A549 (cell line): ENCODE measurements around the gene ANXA6. TPM values are rescaled to one million over a fixed set of nuclear protein-coding genes. Genes with fewer than 3 reads are reported as not detected.

Experiments used
- polyA plus RNA-seq, 4 experiments: library from polyadenylated mRNA; depleted of rRNA in 3 of 4; stranded (reverse); fragments of >200 nt; fragmentation: RNase III in 1 of 4; extraction: RNeasy Plus Mini Kit Qiagen cat#74134 plus additional on column Dnase treatment in 1 of 4; gene quantifications; 2 replicates in 3 of 4; 3 replicates in 1 of 4; pipeline ENCODE4 v1.2.3, GENCODE V29; 2011 to 2017

The ANXA6 gene
- polyA plus RNA-seq, 2 of the 4 experiments (the other 2 are of a cell fraction), result 32.4 to 53.0 TPM

Other genes starting within 250 kb of the ANXA6 start
- 26.4 and 34.8 TPM in 2 replicates for gene GPX3, start 137.2 kb downstream of the ANXA6 start, polyA plus RNA-seq (2011; rRNA removed)
- 13.6 to 16.8 TPM (median 16.2 TPM) in 3 replicates for gene GPX3, start 137.2 kb downstream of the ANXA6 start, polyA plus RNA-seq (2017; fragmentation: RNase III; extraction: RNeasy Plus Mini Kit Qiagen cat#74134 plus additional on column Dnase treatment)
- gene TNIP1, start 76.7 kb downstream of the ANXA6 start, polyA plus RNA-seq (2011; rRNA removed), result 43.4 and 48.4 TPM in 2 replicates
- gene TNIP1, start 76.7 kb downstream of the ANXA6 start, polyA plus RNA-seq (2017; fragmentation: RNase III; extraction: RNeasy Plus Mini Kit Qiagen cat#74134 plus additional on column Dnase treatment), result 53.4 to 68.2 TPM (median 55.8 TPM) in 3 replicates
- 3.0 and 3.2 TPM in 2 replicates for gene CCDC69, start 66.3 kb upstream of the ANXA6 start, polyA plus RNA-seq (2011; rRNA removed)
- 2.1 to 3.1 TPM (median 2.9 TPM) in 3 replicates for gene CCDC69, start 66.3 kb upstream of the ANXA6 start, polyA plus RNA-seq (2017; fragmentation: RNase III; extraction: RNeasy Plus Mini Kit Qiagen cat#74134 plus additional on column Dnase treatment)
- gene GM2A, start 95.4 kb upstream of the ANXA6 start, polyA plus RNA-seq (2011; rRNA removed), result 9.6 and 13.8 TPM in 2 replicates
- gene GM2A, start 95.4 kb upstream of the ANXA6 start, polyA plus RNA-seq (2017; fragmentation: RNase III; extraction: RNeasy Plus Mini Kit Qiagen cat#74134 plus additional on column Dnase treatment), result 16.4 to 17.4 TPM (median 17.2 TPM) in 3 replicates
- not detected in 2 replicates for gene SLC36A3, start 146.0 kb upstream of the ANXA6 start, polyA plus RNA-seq (2011; rRNA removed)
- gene SLC36A3, start 146.0 kb upstream of the ANXA6 start, polyA plus RNA-seq (2017; fragmentation: RNase III; extraction: RNeasy Plus Mini Kit Qiagen cat#74134 plus additional on column Dnase treatment), result not detected in 3 replicates
- gene SLC36A2, start 189.8 kb upstream of the ANXA6 start, polyA plus RNA-seq (2011; rRNA removed), result not detected in 2 replicates
- gene SLC36A2, start 189.8 kb upstream of the ANXA6 start, polyA plus RNA-seq (2017; fragmentation: RNase III; extraction: RNeasy Plus Mini Kit Qiagen cat#74134 plus additional on column Dnase treatment), result not detected in 3 replicates